Ovary (tissue), 3 donors: ENCODE data around the gene TRIM59.

Experiments
- CTCF ChIP-seq, 3 donors: fragments of 450-650 bp in 2 of 3; fragments of 200-600 bp in 1 of 3; IDR thresholded peaks; one replicate each; pipeline versions ENCODE4 v1.5.1 to v1.8.0; 2016 to 2022; ENCODE audit warnings: antibody characterized with exemption in 3 of 3, mild to moderate bottlenecking in 1 of 3
- POLR2A ChIP-seq: fragments of 450-650 bp; IDR thresholded peaks from one replicate; pipeline ENCODE4 v1.6.1; 2017; ENCODE audit warnings: antibody characterized with exemption, mild to moderate bottlenecking, moderate library complexity
- donor health status: DM: no; HTN: no; CAD: no.

- TF ChIP-seq POLR2A (no peak), CTCF (IDR thresholded peaks at IDR 0.05) (no peak)
Observed at GRCh38 chr3:160454995-160455394, 5.4 kb upstream of the TRIM59 start.
